H9 (cell line): ENCODE measurements around the gene ZC3H15. TPM values are rescaled to one million over a fixed set of nuclear protein-coding genes. Genes with fewer than 3 reads are reported as not detected.

Experiments used
- DNase-seq: peaks from one replicate; pipeline ENCODE4 v3.0.0-alpha.2; 2017
- H2AFZ ChIP-seq: one replicate; pipeline ENCODE4 v1.6.1; 2013; ENCODE audit warnings: mild to moderate bottlenecking, low read length, control low read depth, moderate library complexity
- H2AK5ac ChIP-seq: 2 replicates; pipeline ENCODE4 v1.6.1; 2013; ENCODE audit warnings: low read length, control low read depth, mixed read lengths; ENCODE audit not compliant: insufficient read length
- H2BK120ac ChIP-seq: one replicate; pipeline ENCODE4 v1.6.1; 2013; ENCODE audit warnings: low read depth, mild to moderate bottlenecking, low read length, control low read depth, inconsistent platforms; ENCODE audit not compliant: poor library complexity, severe bottlenecking
- H2BK12ac ChIP-seq: 2 replicates; pipeline ENCODE4 v1.6.1; 2013; ENCODE audit warnings: low read length, control low read depth, mixed read lengths, low read depth; ENCODE audit not compliant: insufficient read length
- H2BK15ac ChIP-seq: 2 replicates; pipeline ENCODE4 v1.6.1; 2013; ENCODE audit warnings: low read depth, low read length, control low read depth
- H2BK20ac ChIP-seq: one replicate; pipeline ENCODE4 v1.6.1; 2013; ENCODE audit warnings: low read depth, mild to moderate bottlenecking, low read length, control low read depth, inconsistent platforms; ENCODE audit not compliant: poor library complexity, severe bottlenecking
- H2BK5ac ChIP-seq: 2 replicates; pipeline ENCODE4 v1.6.1; 2013; ENCODE audit warnings: low read length, control low read depth, mixed read lengths; ENCODE audit not compliant: insufficient read length
- H3K14ac ChIP-seq: 2 replicates; pipeline ENCODE4 v1.6.1; 2013; ENCODE audit warnings: low read length, control low read depth; ENCODE audit not compliant: insufficient read depth
- H3K18ac ChIP-seq: 2 replicates; pipeline ENCODE4 v1.6.1; 2013; ENCODE audit warnings: low read depth, mild to moderate bottlenecking, mixed read lengths, low read length, control low read depth; ENCODE audit not compliant: insufficient read length
- H3K23ac ChIP-seq: 2 replicates; pipeline ENCODE4 v1.6.1; 2013; ENCODE audit warnings: low read length, control low read depth, mixed read lengths, low read depth; ENCODE audit not compliant: insufficient read length
- H3K23me2 ChIP-seq: 2 replicates; pipeline ENCODE4 v1.6.1; 2013; ENCODE audit warnings: low read depth, mild to moderate bottlenecking, mixed read lengths, low read length, control low read depth; ENCODE audit not compliant: insufficient read length, poor library complexity, severe bottlenecking
- H3K27ac ChIP-seq: 2 replicates; pipeline ENCODE4 v1.5.1; 2013; ENCODE audit warnings: low read length, control low read depth, mixed read lengths, low read depth; ENCODE audit not compliant: insufficient read length
- H3K27me3 ChIP-seq: 2 replicates; pipeline ENCODE4 v1.6.1; 2013; ENCODE audit warnings: low read length, control low read depth, inconsistent platforms; ENCODE audit not compliant: insufficient read depth
- H3K4ac ChIP-seq: 2 replicates; pipeline ENCODE4 v1.6.1; 2013; ENCODE audit warnings: low read depth, mild to moderate bottlenecking, control low read depth, inconsistent platforms, low read length, moderate library complexity
- H3K4me1 ChIP-seq: 2 replicates; pipeline ENCODE4 v1.6.1; 2013; ENCODE audit warnings: low read length, control low read depth, inconsistent platforms; ENCODE audit not compliant: insufficient read depth
- H3K4me2 ChIP-seq: 2 replicates; pipeline ENCODE4 v1.6.1; 2013; ENCODE audit warnings: low read length, control low read depth, mixed read lengths; ENCODE audit not compliant: insufficient read length, insufficient read depth
- H3K56ac ChIP-seq: 2 replicates; pipeline ENCODE4 v1.6.1; 2013; ENCODE audit warnings: low read depth, mild to moderate bottlenecking, mixed read lengths, low read length, control low read depth; ENCODE audit not compliant: insufficient read length
- H3K79me1 ChIP-seq: 2 replicates; pipeline ENCODE4 v1.6.1; 2013; ENCODE audit warnings: low read depth, mild to moderate bottlenecking, moderate library complexity, low read length, control low read depth, inconsistent platforms; ENCODE audit not compliant: insufficient read depth, poor library complexity, severe bottlenecking
- H3K79me2 ChIP-seq: 2 replicates; pipeline ENCODE4 v1.6.1; 2013; ENCODE audit warnings: low read length, control low read depth, inconsistent platforms; ENCODE audit not compliant: insufficient read depth
- H3K9ac ChIP-seq: 2 replicates; pipeline ENCODE4 v1.6.1; 2013; ENCODE audit warnings: low read length, control low read depth, mixed read lengths; ENCODE audit not compliant: insufficient read length; ENCODE audit errors: extremely low read depth
- H3K9me3 ChIP-seq: one replicate; pipeline ENCODE4 v1.6.1; 2013; ENCODE audit warnings: low read depth, low read length, inconsistent platforms; ENCODE audit not compliant: control insufficient read depth
- H3T11ph ChIP-seq: one replicate; pipeline ENCODE4 v1.6.1; 2013; ENCODE audit warnings: mild to moderate bottlenecking, low read length, control low read depth, inconsistent platforms
- H4K20me1 ChIP-seq: one replicate; pipeline ENCODE4 v1.6.1; 2013; ENCODE audit not compliant: control insufficient read depth, insufficient read length, insufficient read depth
- H4K5ac ChIP-seq: 2 replicates; pipeline ENCODE4 v1.6.1; 2013; ENCODE audit warnings: low read depth, mild to moderate bottlenecking, mixed read lengths, low read length, control low read depth; ENCODE audit not compliant: insufficient read length
- H4K8ac ChIP-seq: replicated peaks from 2 replicates; pipeline ENCODE4 v1.6.1; 2013; ENCODE audit warnings: low read length, control low read depth, mixed read lengths, low read depth; ENCODE audit not compliant: insufficient read length
- H4K91ac ChIP-seq: 2 replicates; pipeline ENCODE4 v1.6.1; 2013; ENCODE audit warnings: low read depth, mild to moderate bottlenecking, moderate library complexity, mixed read lengths, low read length, control low read depth; ENCODE audit not compliant: insufficient read length
- H3K27ac Mint-ChIP-seq, 3 experiments: 2 replicates in 2 of 3; 3 replicates in 1 of 3; pipeline ENCODE4 v1.8.0; 2020 to 2021; ENCODE audit warnings: mixed read lengths in 3 of 3, mild to moderate bottlenecking in 1 of 3, moderate library complexity in 1 of 3
- H3K27me3 Mint-ChIP-seq: 2 replicates; pipeline ENCODE4 v1.8.0; 2021; ENCODE audit warnings: low read depth, mild to moderate bottlenecking, moderate library complexity, mixed read lengths
- H3K36me3 Mint-ChIP-seq, 3 experiments: 2 replicates in 2 of 3; 3 replicates in 1 of 3; pipeline ENCODE4 v1.8.0; 2020 to 2021; ENCODE audit warnings: low read depth in 3 of 3, mixed read lengths in 3 of 3; ENCODE audit not compliant: insufficient read depth in 1 of 3
- H3K4me1 Mint-ChIP-seq, 2 experiments: 2 replicates each; pipeline ENCODE4 v1.8.0; 2020; ENCODE audit warnings: mixed read lengths in 2 of 2
- H3K4me3 Mint-ChIP-seq, 2 experiments: 2 replicates in 1 of 2; 3 replicates in 1 of 2; pipeline ENCODE4 v1.8.0; 2020 to 2021; ENCODE audit warnings: mild to moderate bottlenecking in 2 of 2, mixed read lengths in 2 of 2, moderate library complexity in 1 of 2
- H3K9me3 Mint-ChIP-seq, 2 experiments: 2 replicates in 1 of 2; 3 replicates in 1 of 2; pipeline ENCODE4 v1.8.0; 2020; ENCODE audit warnings: mild to moderate bottlenecking in 2 of 2, mixed read lengths in 2 of 2, moderate library complexity in 1 of 2
- CTCF ChIP-seq: fragments of 200-600 bp; sonication (generic); conservative IDR thresholded peaks from 3 replicates; pipeline ENCODE4 v1.8.0; 2021; ENCODE audit warnings: antibody characterized with exemption, mild to moderate bottlenecking
- WGBS: extraction: QIAGEN DNeasy Blood & Tissue Kit; methylation state at CpG from one replicate; pipeline ENCODE4 v1.1.7; 2013; ENCODE audit warnings: missing lambda C conversion rate, low lambda C conversion rate, mixed read lengths; ENCODE audit not compliant: insufficient read length; ENCODE audit errors: extremely low coverage; 5-methylcytosine and 5-hydroxymethylcytosine counted together
- total RNA-seq: library from RNA; stranded (reverse); gene quantifications from 2 replicates; pipeline ENCODE4 v1.2.1, GENCODE V29; 2021

ZC3H15 gene
- total RNA-seq, 1 experiment from 2014 or later, result 71.3 TPM

DNA sequence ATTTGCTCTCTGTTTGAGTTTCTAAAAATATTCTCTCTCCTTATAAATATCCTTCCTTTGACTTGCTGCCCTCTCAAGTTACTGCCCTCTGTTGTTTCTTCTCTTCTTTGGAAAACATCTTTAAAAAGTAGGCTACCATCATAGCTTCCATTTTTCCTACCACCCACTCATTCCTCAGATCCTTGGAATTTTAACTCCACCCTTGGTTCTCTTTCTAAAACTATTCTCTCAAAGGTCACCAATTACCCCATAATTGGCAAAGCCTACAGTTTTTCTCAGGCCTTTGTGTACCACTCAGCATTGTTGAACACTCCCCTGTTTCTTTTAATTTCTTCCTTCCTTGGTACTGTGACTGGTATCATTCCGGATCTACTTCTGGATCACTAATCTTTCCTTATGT, 60.8 kb downstream of the ZC3H15 start:
- no peak for DNase-seq

More for the DNA sequence above, 60.8 kb downstream of the ZC3H15 start:
- no peaks in the 10 kb centered on the region for H3K9me3 Mint-ChIP-seq
- no peak for TF ChIP-seq CTCF
- no peak overlapping the region for H2BK15ac ChIP-seq
- no peak overlapping the region for H3K4me3 Mint-ChIP-seq
- no peak overlapping the region for H4K91ac ChIP-seq
- no peak overlapping the region for H2BK12ac ChIP-seq
- no peaks in the 10 kb centered on the region for H3K27me3 Mint-ChIP-seq
- no peak overlapping the region for H4K8ac ChIP-seq
- H3K18ac ChIP-seq, result no peak overlapping the region
- no peaks in the 10 kb centered on the region for H3K79me2 ChIP-seq
- H3K9ac ChIP-seq, result no peak overlapping the region
- H3K27ac Mint-ChIP-seq, result no peak overlapping the region
- no peaks in the 10 kb centered on the region for H3K9me3 ChIP-seq
- H3K36me3 Mint-ChIP-seq, result no peaks in the 10 kb centered on the region
- no peak overlapping the region for H2AK5ac ChIP-seq
- H3K56ac ChIP-seq, result no peak overlapping the region
- no peak overlapping the region for H3K4ac ChIP-seq
- no peak overlapping the region for H3K23ac ChIP-seq
- no CpG with 5 or more reads among the region's 1 CpG for WGBS
- H2BK5ac ChIP-seq, result no peak overlapping the region
- no peak overlapping the region for H2AFZ ChIP-seq
- H4K20me1 ChIP-seq, result no peaks in the 10 kb centered on the region
- peaks cover 2 to 4% of the 10 kb centered on the region in 2 experiments for H3K4me1 Mint-ChIP-seq
- no peaks in the 10 kb centered on the region for H3K23me2 ChIP-seq
- no peak overlapping the region for H3T11ph ChIP-seq
- no peak overlapping the region for H2BK20ac ChIP-seq
- no peak overlapping the region for H2BK120ac ChIP-seq
- H3K79me1 ChIP-seq, result no peaks in the 10 kb centered on the region
- H4K5ac ChIP-seq, result no peak overlapping the region
- H3K4me1 ChIP-seq, result peaks cover 5% of the 10 kb centered on the region; the same call in 1 of the 2 replicates
- H3K27ac ChIP-seq, result no peak overlapping the region
- no peak overlapping the region for H3K4me2 ChIP-seq
- no peaks in the 10 kb centered on the region for H3K27me3 ChIP-seq
- H3K14ac ChIP-seq, result no peak overlapping the region
